ENCODE measurements around the gene CNTFR.
A peak's percentile ranks its signal among the peaks of the same experiment; 100 is the strongest.

GRCh38 chr9:34628656-34629490, 39.3 kb upstream of the CNTFR start, which contains the start of gene ARID3C:
- TF ChIP-seq CTCF (conservative IDR thresholded peaks at IDR 0.05; ENCODE audit: low read depth, low read length) = no peak
- peak; percentile 67 for TF ChIP-seq EZH2 (IDR thresholded peaks at IDR 0.05; ENCODE audit: borderline replicate concordance, low read depth, low read length, poor library complexity, severe bottlenecking)

Data from A673 (cell line).